GM19099 (cell line): ENCODE data around the gene PCNX2.

Experiments used
- POLR2A ChIP-seq: IDR thresholded peaks from 3 replicates; pipeline ENCODE4 v1.6.1; 2011; ENCODE audit warnings: low read depth; ENCODE audit not compliant: insufficient read length; ENCODE audit errors: extremely low read depth

The PCNX2 gene

GRCh38 chr1:232995189-232995588 is 300.3 kb downstream of the PCNX2 start:
- TF ChIP-seq POLR2A = no peak

DNA sequence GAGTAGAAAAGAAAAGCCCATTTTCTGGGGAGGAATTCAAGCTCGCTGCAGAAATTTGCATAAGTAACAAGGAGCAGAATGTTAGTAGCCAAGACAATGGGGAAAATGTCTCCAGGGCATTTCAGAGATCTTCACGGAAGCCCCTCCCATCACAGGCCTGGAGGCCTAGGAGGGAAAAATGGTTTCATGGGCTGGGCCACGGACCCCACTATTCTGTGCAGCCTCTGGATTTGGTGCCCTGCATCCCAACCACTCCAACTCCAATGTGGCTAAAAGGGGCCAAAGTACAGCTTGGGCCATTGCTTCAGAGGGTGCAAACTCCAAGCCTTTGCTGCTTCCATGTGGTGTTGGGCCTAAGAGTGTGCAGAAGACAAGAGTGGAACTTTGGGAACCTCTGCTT is 302.0 kb downstream of the PCNX2 start:
- no peak for TF ChIP-seq POLR2A

DNA sequence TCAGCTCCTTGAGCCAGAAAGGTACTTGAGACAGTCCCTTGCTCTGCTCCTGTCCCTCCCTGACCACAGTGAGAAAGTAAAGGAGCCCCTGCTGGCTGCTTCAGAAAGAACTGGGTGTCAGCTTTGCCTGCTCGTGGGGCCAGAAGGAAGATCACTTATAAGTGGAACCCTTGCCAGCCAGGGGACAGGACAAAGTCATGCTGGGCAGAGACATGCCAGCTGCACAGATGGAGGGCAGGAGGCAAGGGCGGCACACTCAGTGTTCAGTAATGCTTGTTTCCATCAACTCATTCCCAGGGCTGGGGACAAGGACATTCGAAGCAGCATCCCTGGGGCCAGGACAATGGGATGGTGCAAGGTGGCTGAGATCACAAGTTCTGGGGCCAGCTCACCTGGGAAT is 303.3 kb downstream of the PCNX2 start:
- no peak for TF ChIP-seq POLR2A

DNA sequence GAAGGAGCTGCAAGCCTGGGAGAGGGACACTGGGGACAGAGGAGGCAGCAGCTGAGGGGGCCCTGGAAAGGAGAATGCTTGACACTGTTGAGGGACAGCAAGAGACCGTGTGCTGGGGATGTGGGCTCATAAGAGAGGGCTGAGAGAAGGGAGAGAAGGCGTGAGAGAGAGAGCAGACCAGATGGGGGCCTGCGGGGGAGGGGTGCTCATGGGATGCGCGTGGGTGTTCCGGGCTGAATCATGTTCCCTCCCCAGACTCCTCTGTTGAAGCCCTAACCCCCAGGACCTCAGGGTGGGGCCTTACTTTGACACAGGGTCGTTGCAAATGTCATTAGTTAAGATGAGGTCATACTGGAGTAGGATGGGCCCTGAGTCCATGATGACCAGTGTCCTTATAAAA is 304.3 kb downstream of the PCNX2 start:
- TF ChIP-seq POLR2A = no peak

- no peak for TF ChIP-seq POLR2A
Observed at GRCh38 chr1:232990176-232991128, 305.1 kb downstream of the PCNX2 start.

- TF ChIP-seq POLR2A = no peak
Observed at GRCh38 chr1:232988572-232989040, 306.9 kb downstream of the PCNX2 start.

- TF ChIP-seq POLR2A = no peak
Observed at GRCh38 chr1:232987774-232988140, 307.8 kb downstream of the PCNX2 start.

DNA sequence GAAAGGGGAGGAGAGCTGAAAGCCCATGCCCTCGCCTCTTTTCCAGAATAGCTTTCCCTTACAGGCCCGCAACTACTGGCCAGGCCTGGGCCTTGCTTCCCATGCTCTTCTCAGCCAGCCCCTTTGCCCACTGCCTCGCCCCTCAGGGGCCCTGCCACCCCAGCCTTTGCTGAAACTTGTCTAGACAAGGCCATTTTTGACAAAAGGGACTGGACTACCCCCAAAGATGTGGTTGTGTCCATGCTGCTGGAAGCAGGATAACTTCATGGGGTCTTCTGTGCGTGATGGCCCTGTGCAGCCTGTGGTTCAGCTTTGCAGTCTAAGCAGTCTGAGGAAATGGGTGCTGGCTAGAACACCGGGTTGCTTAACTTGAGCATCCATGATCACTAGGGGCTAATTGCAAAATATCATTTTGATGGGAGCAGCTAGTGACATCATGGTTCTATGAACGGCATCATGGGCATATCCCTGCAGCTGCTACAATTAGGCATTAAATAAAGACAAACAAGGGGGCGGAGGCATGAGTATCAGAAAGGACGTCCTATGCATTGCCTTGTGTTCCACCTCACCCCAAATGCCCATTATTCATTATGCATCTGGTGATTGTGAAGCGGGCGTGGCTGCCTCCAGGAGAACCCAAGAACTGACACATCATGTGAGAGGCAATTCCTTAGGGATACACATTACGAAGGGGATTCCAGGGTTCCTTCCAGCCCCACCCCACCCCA is 308.3 kb downstream of the PCNX2 start:
- TF ChIP-seq POLR2A = no peak

DNA sequence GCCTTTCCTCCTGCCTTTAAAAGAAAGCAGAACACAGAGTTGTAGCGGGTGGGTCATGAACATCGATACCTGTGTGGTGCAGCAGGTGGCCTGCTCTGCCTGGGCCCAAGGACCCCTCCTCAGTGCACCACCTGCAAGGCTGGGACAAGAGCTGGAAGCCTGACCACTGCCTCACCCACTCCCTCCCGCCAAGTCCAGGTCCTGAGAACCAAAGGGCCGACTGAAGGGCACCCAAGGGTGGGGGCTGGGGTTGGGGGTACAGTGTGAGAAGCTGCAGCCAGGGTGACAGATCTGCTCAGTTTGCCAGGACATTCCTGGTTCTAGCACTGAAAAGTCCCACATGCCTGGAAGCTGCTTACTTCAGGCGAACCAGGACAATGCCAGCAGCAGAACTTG is 309.0 kb downstream of the PCNX2 start:
- no peak for TF ChIP-seq POLR2A

GRCh38 chr1:232985882-232986526 is 309.5 kb downstream of the PCNX2 start:
- no peak for TF ChIP-seq POLR2A

DNA sequence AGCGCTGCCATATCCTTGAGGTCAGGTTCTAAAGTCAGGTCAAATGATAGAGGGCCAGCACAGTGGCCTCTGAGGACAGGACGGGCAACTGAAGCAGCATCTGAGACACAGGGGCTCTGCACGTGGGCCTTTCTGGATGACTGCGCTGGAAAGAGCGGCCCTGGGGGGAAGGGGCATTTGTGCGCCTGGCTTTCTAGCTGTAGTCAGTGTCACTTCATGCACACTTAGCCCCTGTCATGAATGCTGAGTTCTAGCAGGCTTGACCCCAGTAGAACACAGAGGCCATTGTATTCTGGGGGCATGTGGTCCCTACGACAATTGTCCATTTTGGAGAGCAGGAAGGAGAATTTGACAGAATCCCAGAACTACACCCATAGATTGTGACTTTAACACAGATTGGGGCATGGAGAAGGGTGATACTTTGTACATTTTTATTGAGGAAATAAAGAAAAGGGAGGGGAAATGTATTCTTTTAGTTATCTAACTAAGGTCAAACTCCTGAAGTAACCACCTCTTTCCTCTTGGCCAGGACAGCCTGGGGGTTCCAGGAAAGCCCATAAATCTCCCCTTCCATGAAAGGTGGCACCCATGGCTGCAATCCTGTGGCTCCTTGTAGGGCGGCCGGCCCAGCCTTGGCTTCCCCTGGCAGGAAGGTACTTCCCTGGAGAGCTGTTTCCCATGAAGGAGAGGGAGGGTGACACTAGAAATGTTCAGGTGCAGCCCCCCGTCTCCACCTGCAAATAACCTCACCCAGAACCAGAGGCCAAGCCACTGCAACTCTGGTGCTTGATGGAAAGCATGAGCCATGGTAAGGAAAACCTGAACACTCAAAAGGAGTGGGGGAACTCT is 310.7 kb downstream of the PCNX2 start:
- TF ChIP-seq POLR2A = no peak

DNA sequence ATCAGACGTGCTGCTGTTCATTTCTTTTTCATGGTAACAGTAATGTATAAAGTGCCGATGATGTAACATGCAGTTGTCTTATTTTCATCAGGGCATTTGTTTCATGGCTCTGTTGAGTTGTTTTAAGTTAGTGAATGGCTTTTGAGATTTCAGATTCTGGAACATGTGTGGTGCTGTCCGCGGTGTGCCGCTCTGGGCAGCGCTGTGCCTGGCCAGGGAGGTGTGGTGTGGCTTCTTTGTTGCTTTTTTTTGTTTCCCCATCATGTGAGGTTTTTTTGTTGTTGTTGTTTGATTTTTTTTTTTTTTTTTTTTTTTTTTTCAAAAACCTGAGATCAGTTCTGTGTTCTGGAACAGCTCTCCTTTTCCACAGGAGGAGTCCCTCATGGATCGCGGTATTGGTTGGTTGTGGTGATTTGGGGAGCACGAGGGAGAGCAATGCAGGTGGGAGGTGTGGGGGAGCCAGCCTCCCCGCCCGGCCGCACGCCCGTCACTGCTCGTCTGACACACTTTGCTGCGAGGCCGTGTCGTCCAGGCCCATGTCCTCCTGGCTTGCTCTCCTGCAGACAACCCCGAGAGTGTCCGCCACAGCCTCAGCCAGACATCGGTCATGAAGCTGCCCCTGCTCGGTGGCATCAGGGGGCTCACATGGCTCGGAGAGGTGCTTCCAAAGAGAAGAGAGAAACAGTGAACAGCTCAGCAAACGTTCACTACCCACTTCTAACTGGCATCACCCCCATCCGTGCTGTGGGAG is 311.5 kb downstream of the PCNX2 start:
- TF ChIP-seq POLR2A = no peak

DNA sequence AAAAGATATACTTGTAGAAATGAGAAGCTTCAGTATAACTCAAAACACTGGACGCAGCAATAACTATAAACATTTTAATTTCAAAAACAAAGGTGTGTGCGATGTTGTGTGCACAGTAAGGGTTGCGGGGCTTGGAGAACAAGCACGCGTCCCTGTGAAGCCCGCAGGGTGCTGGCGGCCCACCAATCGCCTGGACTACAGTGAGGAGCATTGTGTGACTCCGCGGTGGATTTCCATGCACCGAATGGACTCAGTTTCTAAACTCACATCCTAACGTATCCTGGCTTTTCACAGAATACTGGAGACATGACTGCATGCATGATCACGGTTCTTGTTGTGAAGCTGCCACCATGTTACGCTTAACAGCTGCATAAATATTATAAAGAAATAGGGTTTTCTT is 312.1 kb downstream of the PCNX2 start:
- no peak for TF ChIP-seq POLR2A

DNA sequence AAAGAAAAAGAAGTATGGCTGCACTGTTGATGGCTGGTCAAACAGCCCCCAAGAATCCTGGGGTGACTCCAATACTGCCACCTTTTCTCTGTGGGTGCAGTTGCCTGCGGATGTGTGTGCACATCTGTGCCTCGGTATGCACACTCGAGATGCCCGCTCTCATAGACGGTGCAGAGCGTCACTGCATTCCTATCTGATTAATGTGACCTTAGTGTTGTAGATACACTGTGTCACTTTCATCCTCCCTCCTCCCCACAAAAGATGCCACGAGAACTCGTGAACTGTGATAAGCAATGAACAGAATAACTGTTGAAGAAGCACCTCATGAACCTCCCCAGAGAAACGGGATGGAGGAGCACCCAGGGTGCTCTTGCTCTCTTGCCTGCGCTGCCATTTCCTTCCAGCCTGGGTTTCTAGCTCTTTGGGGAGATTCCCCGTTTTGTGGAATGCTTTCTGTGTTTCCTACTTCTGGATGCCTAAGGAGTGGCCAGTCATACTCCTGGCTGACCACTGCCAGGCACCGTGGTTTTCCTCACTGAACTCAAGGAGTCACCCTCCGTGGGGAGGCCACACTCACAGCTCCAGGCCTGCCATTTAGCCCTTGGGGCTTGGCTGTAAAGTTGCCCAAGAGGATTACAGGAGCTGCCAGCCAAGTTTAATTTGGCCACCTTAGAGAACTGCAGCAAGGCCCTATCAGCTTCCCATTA is 313.1 kb downstream of the PCNX2 start:
- TF ChIP-seq POLR2A = no peak

GRCh38 chr1:232980986-232981560 is 314.5 kb downstream of the PCNX2 start:
- TF ChIP-seq POLR2A = no peak
